Mesenteric fat pad (tissue), 1 donor: Measurements from ENCODE around the gene PID1. TPM values are rescaled to one million over a fixed set of nuclear protein-coding genes. Genes with fewer than 3 reads are reported as not detected.
"Not testable (repeated sequence)": the region's sequence is repeated elsewhere in the genome, so short reads cannot be mapped to it uniquely, and the experiment has no call there.

Experiments
- DNase-seq: peaks from one replicate; pipeline ENCODE4 v3.0.0-alpha.2; 2020; ENCODE audit warnings: low spot score
- total RNA-seq: library from RNA; stranded (reverse); fragmentation: NEBNext Ultra II Directional; extraction: Animal tissue kit (Norgen Biotek cat#: 25700); gene quantifications from one replicate; pipeline ENCODE4 v1.2.1, GENCODE V29; 2021
- donor health status: DM: yes; HTN: yes; CAD: no.

PID1 gene
- total RNA-seq, 1 donor from 2014 or later, result 56.5 TPM

DNA sequence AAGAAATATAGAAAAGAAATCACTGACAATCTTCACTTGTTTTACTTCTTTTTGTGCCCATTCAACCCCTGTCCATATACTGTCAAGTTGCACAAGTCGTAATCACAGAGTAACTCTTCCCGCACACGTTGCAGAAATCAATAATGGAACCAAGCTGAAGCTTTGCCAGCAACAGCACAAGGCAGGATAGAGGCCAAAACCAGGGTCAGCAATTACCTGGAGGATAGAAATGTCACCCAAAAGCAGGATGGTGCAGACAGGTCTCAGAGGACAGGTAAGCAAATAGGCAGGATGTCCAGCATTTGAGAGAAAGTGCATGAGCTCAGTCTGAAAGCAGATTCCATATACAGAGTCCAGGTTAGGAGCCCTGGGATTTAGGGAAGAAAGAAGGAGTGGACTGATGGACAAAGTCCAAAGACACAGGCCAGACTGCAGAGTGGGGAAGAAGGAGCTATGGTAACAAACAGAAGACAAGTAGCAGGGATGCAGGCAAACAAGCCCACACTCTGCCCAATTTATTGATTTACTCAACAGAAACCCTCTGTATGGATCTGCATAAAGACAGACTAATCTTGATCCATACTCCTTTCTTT is 52.7 kb downstream of the PID1 start:
- DNase-seq, result no peak

DNA sequence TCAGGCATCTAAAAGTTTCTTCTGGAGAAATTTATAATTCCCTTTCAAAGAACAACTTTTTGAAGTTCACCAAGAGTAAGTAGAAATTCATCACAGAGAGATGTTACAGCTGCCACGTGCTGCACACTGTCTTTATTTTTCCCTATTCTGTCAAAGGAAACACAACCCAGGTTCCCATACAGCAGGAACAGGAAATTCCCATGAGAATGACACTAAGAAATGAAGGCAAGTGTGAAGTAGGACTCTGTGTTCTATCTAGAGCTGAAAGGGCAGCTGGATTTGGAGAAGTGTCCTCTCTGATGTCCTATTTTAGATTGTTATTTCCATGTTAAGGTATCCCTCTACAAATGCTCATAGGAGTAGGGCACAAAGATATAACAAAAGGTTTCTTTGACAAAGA is 58.8 kb downstream of the PID1 start:
- DNase-seq, result no peak

DNA sequence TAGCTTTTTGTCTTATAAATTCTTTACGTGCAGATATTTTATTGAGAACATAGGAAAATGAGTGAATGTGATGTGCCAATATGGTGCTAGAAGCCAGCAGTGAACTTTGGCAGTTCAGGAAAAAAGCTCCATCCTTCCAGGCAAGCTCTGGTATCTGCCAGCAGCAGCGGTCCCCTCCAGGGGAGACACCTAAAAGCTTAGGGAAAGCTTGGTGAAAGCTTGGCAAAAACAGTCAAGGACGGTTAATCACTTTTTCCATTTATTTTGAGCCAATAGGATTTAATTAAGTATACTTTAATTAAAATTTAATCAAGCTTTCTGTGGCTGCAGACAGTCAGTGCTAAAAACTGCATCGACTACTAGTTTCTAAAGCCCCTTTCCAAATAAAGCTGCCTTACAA is 60.4 kb downstream of the PID1 start:
- DNase-seq, result no peak

DNA sequence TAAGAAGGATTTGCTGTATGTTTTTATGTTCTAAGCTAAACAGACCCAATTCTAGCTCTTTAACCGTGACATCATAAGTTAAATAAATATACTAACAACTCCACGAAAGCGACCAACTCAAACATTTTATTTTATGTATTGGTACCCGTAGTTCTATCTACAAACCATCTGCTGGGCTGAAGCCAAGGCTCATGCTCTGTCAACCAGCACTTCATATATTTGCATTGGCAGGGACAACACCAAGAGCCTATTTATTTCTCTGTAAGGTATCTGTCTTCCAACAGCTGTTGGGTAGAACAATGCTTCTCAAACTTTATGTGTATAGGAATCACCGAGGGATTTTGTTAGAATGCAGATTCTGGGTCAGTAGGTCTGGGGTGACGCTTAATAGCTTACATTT is 64.5 kb downstream of the PID1 start:
- DNase-seq, result no peak

DNA sequence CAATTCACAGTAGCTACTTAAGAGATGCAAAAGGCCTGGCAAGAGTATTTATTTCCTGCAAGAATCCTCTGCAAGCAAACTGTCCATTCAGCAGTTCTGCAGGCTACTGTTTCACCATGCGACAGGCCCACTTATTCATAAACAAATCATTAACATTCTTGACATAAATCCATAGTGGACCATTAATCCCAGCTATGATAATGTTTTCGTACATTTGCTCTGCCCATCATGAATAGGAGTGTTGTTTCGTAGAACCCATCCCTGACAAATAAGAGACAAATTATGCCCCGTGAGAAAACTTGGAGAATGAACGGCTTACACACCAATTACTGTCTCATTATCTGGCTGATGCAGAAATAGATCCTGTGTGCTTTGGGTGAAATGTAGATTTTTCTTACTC is 65.4 kb downstream of the PID1 start:
- DNase-seq, result no peak

DNA sequence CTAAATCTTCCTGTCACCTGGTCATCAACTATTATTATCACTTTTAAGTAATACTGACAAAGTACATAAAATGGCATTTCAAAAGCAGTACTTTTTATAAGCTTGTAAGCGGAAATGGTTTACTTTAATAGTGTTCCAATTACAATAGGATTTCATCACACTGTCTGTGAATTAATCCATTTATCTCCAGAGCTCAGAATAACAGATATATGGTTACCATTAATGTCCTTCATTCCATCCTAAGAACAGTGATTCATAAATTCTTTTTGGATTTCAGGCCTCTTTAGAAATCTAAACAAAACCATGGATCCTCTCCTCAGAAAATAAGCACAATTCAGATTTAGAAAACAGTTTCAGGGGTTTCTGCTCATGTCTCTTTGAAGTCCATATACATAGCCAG is 68.4 kb downstream of the PID1 start:
- no peak for DNase-seq

DNA sequence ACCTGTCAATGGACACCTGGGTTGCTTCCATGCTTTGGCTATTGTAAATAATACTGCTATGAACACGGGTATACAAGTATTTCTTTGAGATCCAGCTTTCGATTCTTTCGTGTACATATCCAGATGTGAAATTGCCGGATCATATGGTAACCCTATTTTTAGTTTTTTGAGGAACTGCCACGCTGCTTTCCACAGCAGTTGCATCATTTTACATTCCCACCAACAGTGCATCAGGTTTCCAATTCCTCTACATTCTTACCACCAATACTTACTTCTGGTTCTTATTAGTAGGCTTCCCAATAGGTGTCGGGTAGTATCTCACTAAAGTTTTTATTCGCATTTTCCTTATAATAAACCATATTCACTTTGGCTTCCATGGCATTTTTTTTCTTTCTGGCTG is 69.6 kb downstream of the PID1 start:
- DNase-seq, result no peak

DNA sequence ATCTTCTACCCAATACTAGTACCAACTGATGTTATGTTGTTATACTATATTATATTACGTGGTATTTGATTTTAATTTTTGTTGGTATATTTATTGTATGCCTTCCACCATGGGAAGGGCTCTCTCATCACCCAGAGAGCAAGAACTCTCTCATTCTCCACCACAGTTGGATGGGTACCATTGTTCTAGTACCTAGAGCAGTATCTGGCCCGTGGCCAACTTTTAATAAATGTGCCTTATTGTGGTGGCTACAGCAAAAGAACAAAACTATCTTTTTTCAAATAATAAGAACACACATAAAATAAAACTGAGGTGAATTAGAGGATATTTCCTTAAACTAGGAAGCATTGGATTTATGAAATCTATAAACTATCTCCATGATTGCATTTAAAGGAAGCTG is 71.8 kb downstream of the PID1 start:
- DNase-seq, result no peak

DNA sequence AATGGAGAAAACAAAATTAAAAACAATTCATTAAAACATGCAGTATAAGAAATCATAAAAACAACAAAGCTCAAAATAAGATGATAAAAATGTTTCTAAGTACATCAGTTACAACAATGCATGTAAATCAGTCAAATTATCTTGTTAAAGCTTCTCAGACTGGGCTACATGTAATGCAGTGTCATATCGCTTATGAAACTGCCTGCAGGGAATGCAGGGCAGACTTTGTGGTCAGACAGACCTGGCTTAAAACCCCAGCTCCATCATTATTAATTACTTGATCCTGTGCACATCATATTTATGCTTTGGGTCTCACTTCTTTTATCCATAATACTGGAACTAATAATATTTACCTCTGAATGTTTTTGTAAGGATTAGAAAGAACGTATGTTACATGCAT is 74.6 kb downstream of the PID1 start:
- no peak for DNase-seq

DNA sequence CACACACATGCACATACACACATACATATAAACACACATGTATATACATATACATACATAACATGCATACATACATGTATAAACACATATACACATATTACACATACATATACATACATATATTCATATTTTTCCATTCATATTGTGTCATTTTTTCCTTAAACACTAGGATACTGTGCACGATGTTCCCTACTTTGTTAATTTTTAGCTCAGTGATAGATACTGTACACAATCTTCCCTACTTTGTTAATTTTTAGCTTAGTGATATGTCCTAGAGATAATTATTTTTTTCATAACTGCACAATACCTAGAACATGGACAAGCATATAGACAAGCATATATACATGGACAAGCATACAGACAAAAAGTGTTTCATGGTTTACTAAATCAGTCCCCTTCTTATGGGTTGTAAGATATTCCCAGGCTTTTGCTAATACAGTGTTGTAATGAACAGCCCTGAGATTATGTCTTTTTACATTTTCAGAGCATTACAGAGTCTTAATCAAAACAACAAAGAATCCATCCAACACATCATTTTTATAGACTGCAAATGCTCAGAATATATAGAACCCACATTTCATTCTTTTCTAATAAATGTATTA is 75.6 kb downstream of the PID1 start:
- DNase-seq, result no peak

DNA sequence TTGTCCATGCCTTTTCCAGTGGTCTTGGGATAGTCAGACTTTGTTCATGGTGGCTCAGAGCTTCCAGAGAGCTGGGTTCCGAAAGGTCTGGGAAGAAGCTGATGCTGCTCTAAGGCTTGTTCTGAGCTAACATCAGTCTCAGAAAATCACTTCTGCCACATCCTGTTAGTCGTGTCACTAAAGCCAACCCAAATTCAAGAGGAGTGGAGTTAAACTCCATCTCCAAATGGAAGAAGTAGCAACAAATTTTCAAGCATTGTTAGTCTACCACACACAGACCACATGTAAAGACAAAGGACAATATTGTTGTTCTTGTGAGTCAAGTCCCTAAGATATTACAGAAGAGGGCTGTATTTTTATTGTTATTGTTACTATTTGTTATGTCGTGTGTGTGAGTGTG is 77.8 kb downstream of the PID1 start:
- no peak for DNase-seq

DNA sequence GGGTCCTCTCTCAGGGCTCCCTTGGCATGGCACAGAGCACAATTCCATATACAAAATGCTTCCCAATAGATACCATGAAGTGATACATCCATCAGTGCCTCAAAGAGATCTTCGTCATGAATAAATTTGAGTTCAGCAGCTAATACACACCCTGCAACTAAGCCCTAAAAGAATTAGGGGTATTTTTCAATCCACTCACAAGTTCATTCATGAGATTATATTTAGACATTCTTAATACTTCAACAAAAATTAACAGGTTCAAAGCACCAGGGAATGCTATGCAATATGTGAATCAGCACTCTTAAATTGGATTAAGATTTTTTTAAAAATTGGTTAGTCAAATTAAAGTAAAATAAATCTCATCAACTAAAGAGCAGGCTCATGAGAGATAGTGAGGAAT is 79.7 kb downstream of the PID1 start:
- no peak for DNase-seq

DNA sequence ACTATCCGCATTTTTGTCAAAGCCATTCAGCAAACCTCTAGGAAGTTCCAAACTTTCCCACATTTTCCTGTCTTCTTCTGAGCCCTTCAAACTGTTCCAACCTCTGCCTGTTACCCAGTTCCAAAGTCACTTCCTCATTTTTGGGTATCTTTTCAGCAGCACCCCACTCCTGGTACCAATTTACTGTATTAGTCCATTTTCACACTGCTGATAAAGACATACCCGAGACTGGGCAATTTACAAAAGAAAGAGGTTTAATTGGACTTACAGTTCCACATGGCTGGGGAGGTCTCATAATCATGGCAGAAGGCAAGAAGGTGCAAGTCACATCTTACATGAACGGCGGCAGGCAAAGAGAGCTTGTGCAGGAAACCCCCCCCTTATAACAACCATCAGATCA is 84.0 kb downstream of the PID1 start:
- not testable (repeated sequence) for DNase-seq

DNA sequence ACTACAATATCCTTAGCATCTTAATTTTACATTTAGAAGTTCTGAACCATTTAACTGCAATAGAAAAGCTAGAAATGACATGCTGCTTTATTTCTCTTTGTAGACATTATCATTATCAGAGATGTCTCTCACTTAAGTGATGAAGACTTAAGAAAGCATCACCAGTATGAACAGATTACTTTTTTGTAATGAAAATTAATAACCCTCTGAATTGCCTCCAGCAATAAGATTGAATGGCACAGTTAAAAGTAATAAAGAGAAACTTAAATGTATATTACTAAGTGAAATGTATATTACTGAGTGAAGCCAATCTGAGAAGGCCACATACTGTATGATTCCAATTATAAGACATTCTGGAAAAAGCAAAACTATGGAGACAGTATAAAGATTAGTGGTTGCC is 89.4 kb downstream of the PID1 start:
- DNase-seq, result no peak

DNA sequence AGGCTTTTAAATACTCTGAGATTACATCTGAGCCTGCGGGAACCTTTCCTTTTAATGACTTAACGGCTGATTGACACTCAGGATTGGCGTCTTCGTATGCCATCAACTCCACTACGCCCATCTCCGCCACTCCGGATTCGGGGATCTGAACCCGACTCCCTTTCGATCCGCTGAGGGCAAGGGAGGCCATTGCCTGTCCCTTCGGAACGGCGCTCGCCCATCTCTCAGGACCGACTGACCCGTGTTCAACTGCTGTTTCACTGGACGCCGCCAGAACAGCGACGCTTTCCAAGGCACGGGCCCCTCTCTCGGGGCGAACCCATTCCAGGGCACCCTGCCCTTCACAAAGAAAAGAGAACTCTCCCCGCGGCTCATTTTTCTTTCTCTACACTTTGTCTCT is 90.4 kb downstream of the PID1 start:
- no peak for DNase-seq

DNA sequence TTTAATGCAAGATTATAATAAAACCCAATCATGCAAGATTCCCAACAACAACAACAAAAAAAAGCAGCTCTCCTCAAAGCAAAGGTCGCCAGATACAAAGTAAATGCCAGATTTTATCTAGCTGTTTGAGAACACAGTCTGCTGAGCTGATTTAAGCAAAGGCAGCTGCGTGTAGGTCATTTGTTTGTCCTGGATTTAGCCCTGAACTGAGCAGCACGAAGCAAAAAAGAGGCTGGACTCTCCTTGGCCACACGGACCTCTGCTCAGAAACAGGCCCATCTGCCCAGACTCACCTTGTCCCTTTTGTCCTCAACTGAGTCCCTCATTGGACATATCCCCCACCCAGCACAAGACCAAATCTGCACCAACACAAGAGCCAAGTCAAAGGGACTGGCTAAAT is 91.5 kb downstream of the PID1 start:
- no peak for DNase-seq

DNA sequence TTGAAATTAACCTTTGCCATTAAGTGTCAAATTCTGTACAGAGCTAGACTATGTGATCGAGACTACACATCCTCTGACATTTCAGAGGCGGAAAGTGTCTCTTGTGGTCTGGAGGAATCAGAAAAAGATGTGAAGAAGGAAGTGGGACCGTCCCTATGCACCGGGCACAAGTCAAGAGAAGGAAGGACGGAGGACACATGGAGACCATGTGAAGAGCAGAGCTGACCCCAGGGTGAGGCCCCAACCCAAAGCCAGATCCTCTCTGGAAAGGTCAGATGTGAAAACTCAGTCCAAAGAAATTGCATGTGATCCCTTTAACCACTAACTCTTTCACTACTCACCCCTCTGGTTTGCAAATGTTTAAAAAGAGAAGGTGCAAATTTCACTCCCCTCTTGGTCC is 92.4 kb downstream of the PID1 start:
- DNase-seq, result no peak

DNA sequence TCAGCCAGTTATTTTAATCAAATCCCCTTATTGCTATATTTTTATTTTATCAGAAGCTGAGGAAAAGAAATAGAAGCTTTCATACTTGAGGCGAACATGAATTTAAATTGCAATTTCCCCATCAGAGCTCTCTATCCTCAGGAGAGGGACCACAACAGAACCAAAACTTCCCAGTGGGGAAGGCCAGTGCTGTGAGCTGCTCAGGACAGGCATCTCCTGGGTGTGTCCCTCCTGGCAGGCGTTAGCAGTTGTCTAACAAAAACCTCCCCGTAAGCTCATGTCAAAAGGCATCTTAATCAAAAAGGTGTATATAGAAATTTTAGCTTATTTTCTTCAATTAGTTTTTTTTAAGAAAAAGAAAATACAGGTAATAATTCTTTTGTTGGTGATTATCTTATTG is 93.0 kb downstream of the PID1 start:
- DNase-seq, result no peak

DNA sequence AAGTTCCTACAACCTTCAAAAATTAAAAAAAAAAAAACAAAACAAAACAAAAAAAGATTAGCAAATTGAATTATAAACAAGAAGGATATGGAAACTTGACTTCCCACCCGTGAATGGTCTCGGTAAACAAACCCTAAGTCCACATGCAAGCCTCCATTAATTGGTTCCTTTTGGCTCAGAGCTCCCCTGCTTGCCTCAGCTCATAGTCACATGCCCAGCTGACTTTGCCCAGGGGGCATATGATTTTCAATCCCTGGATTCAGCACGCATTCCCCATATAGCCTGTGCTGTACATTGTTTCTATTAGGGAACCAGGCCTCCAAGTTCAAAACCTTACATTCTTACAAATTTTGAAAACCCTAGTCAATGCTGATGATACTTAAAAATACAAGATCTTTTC is 95.0 kb downstream of the PID1 start:
- DNase-seq, result no peak

DNA sequence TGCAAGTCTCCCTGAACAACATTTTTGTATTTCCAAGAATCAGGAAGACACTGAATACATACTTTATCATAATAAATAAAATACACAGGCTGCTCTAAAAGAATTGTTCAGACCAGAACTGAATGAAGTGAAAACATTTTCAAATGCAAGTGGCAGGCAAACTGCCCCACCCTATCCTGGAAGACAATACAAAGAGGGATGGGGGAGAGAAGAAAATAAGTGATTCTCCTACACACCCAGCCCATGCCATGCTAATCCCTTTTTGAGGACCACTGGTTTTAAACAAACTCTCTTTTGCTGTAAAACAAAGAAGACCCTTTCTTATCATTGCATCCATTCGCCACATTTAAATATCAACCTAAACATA is 95.6 kb downstream of the PID1 start:
- no peak for DNase-seq

DNA sequence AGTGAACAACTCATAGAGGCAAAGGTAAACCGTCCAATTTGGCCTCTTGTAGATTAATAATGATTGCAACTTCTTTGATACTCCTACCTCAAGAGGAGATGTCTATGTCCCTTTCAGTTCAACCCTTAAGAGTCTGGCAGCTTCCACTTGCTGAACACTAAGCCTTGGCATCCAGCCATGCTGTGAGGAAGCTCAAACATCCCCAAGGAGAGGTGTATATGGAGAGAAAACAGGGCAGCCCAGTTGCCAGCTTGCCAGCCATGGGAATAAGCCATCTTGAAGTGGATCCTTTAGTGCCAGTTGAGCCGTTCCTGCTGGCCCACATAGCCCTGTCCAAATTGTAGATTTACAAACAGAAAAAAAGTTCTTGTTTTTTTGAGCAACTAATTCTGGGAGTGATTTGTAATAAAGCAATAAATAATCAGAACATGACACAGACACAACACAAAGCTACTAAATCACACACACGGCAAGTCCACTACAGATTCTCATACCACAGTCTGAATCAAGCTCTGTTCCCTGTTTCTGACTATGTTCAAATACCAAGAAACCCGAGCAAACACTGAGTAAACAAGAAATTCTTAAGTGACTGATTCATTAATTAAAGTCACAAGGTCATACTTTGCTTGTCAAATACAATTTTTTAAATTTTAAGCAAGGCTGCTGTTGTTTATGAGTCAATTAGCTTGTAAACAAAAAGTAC is 96.1 kb downstream of the PID1 start:
- no peak for DNase-seq

DNA sequence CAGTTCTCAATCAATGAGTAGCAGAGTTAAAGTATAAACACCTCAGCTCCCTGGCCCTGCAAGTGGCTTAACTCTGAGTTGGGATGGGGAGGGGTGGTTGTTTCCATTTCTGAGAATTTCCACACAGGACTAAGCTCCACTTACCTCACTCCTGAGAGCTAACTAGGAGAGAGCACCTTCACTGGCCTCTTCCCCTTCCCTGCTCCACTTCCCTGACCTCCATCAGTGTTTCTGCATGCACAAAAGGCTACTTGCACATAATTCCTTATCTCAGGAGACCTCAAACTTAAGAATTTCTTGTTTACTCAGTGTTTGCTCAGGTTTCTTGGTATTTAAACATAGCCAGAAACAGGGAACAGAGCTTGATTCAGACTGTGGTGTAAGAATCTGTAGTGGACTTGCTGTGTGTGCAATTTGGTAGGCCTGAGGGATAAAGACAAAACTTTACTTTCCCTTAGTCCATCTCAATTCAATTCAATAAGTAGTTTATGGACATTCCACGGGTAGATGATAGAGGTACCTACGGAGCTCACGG is 97.2 kb downstream of the PID1 start:
- no peak for DNase-seq

DNA sequence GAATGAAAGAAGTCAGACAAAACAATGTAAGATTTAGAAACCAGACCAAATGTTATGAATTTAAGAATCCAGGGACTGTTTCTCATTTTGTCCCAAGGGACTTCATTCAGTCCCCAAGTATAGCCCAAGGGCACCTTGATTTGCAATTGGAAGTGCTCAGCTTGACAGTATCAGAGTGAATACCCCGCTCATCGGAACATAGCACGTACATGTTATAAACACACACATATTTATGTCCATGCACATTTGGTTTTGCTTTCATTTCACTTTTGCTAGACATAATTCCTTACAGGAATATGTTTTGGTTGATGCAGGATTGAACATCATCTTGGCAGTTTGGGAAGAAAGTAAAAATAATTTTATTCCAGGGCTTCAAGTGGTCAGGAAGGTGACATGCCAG is 100.2 kb downstream of the PID1 start:
- no peak for DNase-seq
